ENCODE results near the gene TRIM60. TPM values are rescaled to one million over a fixed set of nuclear protein-coding genes. Genes with fewer than 3 reads are reported as not detected.
"Not testable (repeated sequence)": the region's sequence is repeated elsewhere in the genome, so short reads cannot be mapped to it uniquely, and the experiment has no call there.

TRIM60 gene
- total RNA-seq = not detected

GRCh38 chr4:165031436-165032211, at the start of gene TRIM60:
TSS of gene TRIM60 (plus strand) at chr4:165031999. CDS start at chr4:165040073, 8,074 bp downstream.
- ATAC-seq (no peak), DNase-seq (ENCODE audit: low spot score) (peak; percentile 27)

GRCh38 chr4:164989471-164989870, 42.3 kb upstream of the TRIM60 start:
- no peak for DNase-seq (ENCODE audit: low spot score)

GRCh38 chr4:164990786-164991185, 41.0 kb upstream of the TRIM60 start:
- not testable (repeated sequence) for ATAC-seq; DNase-seq (ENCODE audit: low spot score)

More at GRCh38 chr4:164989471-164989870, 42.3 kb upstream of the TRIM60 start:
- no peak for ATAC-seq

GRCh38 chr4:164996123-164996522, 35.7 kb upstream of the TRIM60 start:
- not testable (repeated sequence) for ATAC-seq; DNase-seq (ENCODE audit: low spot score)

GRCh38 chr4:164997324-164997723, 34.5 kb upstream of the TRIM60 start:
- no peak for ATAC-seq
- DNase-seq (ENCODE audit: low spot score) = no peak

GRCh38 chr4:164997941-164998340, 33.9 kb upstream of the TRIM60 start:
- ATAC-seq = no peak

GRCh38 chr4:164998526-164999080, 33.2 kb upstream of the TRIM60 start:
- not testable (repeated sequence) for ATAC-seq; DNase-seq (ENCODE audit: low spot score)

More at GRCh38 chr4:164997941-164998340, 33.9 kb upstream of the TRIM60 start:
- DNase-seq (ENCODE audit: low spot score) = no peak

- not testable (repeated sequence) for ATAC-seq; DNase-seq (ENCODE audit: low spot score)
These were observed 29.8 kb upstream of the TRIM60 start for GRCh38 chr4:165001957-165002356.

GRCh38 chr4:165005352-165005925, 26.4 kb upstream of the TRIM60 start:
- ATAC-seq (no peak), DNase-seq (ENCODE audit: low spot score) (no peak)

- no peak for ATAC-seq
These were observed 25.3 kb upstream of the TRIM60 start for GRCh38 chr4:165006456-165006855.

GRCh38 chr4:165006886-165007285, 24.9 kb upstream of the TRIM60 start:
- DNase-seq (ENCODE audit: low spot score) = no peak
- ATAC-seq = peak; percentile 58

More at GRCh38 chr4:165006456-165006855, 25.3 kb upstream of the TRIM60 start:
- no peak for DNase-seq (ENCODE audit: low spot score)

GRCh38 chr4:165009493-165010227, 22.1 kb upstream of the TRIM60 start:
- no peak for DNase-seq (ENCODE audit: low spot score)
- no peak for ATAC-seq

- DNase-seq (ENCODE audit: low spot score) (no peak), ATAC-seq (no peak)
These were observed 21.3 kb upstream of the TRIM60 start for GRCh38 chr4:165010487-165010886.

GRCh38 chr4:165010991-165011390, 20.8 kb upstream of the TRIM60 start:
- DNase-seq (ENCODE audit: low spot score) = no peak
- ATAC-seq = no peak

- DNase-seq (ENCODE audit: low spot score) (no peak), ATAC-seq (no peak)
These were observed 20.4 kb upstream of the TRIM60 start for GRCh38 chr4:165011403-165011802.

GRCh38 chr4:165013691-165014090, 18.1 kb upstream of the TRIM60 start:
- DNase-seq (ENCODE audit: low spot score) = no peak
- no peak for ATAC-seq

GRCh38 chr4:165016971-165017370, 14.8 kb upstream of the TRIM60 start:
- peak; percentile 37 for ATAC-seq
- DNase-seq (ENCODE audit: low spot score) = no peak

GRCh38 chr4:165019995-165020394, 11.8 kb upstream of the TRIM60 start:
- not testable (repeated sequence) for DNase-seq (ENCODE audit: low spot score); ATAC-seq

GRCh38 chr4:165025782-165026181, 6.0 kb upstream of the TRIM60 start:
- ATAC-seq = not testable (repeated sequence)

GRCh38 chr4:165027762-165028402, 3.9 kb upstream of the TRIM60 start:
- no peak for DNase-seq (ENCODE audit: low spot score)
- ATAC-seq = no peak

More at GRCh38 chr4:165025782-165026181, 6.0 kb upstream of the TRIM60 start:
- not testable (repeated sequence) for DNase-seq (ENCODE audit: low spot score)

Data from left lobe of liver (tissue), 2 donors.